Parathyroid adenoma (tissue), 2 donors: ENCODE results near the gene PYGB.

ENCODE experiments used
- H2AFZ ChIP-seq: fragments of 300-600 bp; sonication (generic); one replicate; pipeline ENCODE4 v1.7.0; 2017; ENCODE audit warnings: antibody characterized with exemption, mild to moderate bottlenecking
- H3K27ac ChIP-seq: fragments of 300-600 bp; sonication (generic); one replicate; pipeline ENCODE4 v1.7.0; 2017
- H3K27me3 ChIP-seq: fragments of 300-600 bp; sonication (generic); one replicate; pipeline ENCODE4 v1.7.0; 2017; ENCODE audit warnings: low read length; ENCODE audit not compliant: control insufficient read depth, insufficient read depth
- H3K36me3 ChIP-seq: fragments of 300-600 bp; sonication (generic); one replicate; pipeline ENCODE4 v1.7.0; 2017; ENCODE audit warnings: low read length; ENCODE audit not compliant: control insufficient read depth, insufficient read depth
- H3K4me1 ChIP-seq: fragments of 300-600 bp; sonication (generic); one replicate; pipeline ENCODE4 v1.7.0; 2017; ENCODE audit warnings: control low read depth
- H3K4me2 ChIP-seq: fragments of 300-600 bp; sonication (generic); one replicate; pipeline ENCODE4 v1.7.0; 2017; ENCODE audit warnings: low read length
- H3K4me3 ChIP-seq: fragments of 300-600 bp; sonication (generic); one replicate; pipeline ENCODE4 v1.7.0; 2017; ENCODE audit warnings: low read depth, low read length
- H3K79me2 ChIP-seq: fragments of 300-600 bp; sonication (generic); one replicate; pipeline ENCODE4 v1.7.0; 2017; ENCODE audit warnings: control low read depth
- H3K9ac ChIP-seq: fragments of 300-600 bp; sonication (generic); one replicate; pipeline ENCODE4 v1.7.0; 2017; ENCODE audit warnings: mild to moderate bottlenecking
- H3K9me3 ChIP-seq: fragments of 300-600 bp; sonication (generic); one replicate; pipeline ENCODE4 v1.7.0; 2017; ENCODE audit warnings: low read length; ENCODE audit not compliant: control insufficient read depth
- TF ChIP-seq, protein P1 (sequence below): fragments of 300-600 bp; sonication (generic); IDR thresholded peaks from one replicate; pipeline ENCODE4 v1.7.0; 2017; ENCODE audit warnings: antibody characterized with exemption, mild to moderate bottlenecking
- donor health status: primary hyperparathyroidism.

The PYGB gene

DNA sequence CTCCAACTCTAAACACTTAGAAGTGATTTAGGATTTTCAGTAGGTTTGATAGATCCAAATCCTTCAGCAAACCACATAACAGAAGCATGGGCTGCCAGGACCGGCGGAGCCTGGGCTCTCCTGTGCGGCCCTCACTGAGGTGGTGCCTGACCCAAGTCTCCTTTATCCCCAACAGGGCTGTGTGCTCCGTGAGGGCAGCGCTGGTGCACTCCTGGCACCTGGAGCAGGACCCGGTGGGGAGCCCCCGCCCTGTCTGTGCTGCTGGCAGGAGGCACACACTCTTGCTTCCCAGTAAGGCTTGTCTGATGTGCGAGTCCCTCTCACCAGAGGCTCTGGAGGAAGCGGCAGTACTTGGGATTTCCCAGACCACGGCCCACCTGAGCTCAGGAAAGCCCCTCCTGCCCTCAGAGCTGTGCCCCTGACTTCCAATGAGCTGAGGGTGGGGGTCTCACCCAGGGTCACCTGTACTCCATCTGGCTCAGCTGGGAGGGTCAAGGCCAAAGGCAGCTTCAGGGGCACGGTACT lies 56.2 kb downstream of the PYGB start:
- H3K9ac ChIP-seq = no peak overlapping the region
- no peaks in the 10 kb centered on the region for H3K27me3 ChIP-seq
- no peaks in the 10 kb centered on the region for H3K36me3 ChIP-seq
- H2AFZ ChIP-seq = no peak overlapping the region
- no peak overlapping the region for H3K4me2 ChIP-seq
- no peak overlapping the region for H3K4me3 ChIP-seq
- no peaks in the 10 kb centered on the region for H3K4me1 ChIP-seq
- no peaks in the 10 kb centered on the region for H3K9me3 ChIP-seq
- TF ChIP-seq, protein P1, sequence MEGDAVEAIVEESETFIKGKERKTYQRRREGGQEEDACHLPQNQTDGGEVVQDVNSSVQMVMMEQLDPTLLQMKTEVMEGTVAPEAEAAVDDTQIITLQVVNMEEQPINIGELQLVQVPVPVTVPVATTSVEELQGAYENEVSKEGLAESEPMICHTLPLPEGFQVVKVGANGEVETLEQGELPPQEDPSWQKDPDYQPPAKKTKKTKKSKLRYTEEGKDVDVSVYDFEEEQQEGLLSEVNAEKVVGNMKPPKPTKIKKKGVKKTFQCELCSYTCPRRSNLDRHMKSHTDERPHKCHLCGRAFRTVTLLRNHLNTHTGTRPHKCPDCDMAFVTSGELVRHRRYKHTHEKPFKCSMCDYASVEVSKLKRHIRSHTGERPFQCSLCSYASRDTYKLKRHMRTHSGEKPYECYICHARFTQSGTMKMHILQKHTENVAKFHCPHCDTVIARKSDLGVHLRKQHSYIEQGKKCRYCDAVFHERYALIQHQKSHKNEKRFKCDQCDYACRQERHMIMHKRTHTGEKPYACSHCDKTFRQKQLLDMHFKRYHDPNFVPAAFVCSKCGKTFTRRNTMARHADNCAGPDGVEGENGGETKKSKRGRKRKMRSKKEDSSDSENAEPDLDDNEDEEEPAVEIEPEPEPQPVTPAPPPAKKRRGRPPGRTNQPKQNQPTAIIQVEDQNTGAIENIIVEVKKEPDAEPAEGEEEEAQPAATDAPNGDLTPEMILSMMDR = no peak
- H3K27ac ChIP-seq = no peak overlapping the region
- H3K79me2 ChIP-seq = no peaks in the 10 kb centered on the region

DNA sequence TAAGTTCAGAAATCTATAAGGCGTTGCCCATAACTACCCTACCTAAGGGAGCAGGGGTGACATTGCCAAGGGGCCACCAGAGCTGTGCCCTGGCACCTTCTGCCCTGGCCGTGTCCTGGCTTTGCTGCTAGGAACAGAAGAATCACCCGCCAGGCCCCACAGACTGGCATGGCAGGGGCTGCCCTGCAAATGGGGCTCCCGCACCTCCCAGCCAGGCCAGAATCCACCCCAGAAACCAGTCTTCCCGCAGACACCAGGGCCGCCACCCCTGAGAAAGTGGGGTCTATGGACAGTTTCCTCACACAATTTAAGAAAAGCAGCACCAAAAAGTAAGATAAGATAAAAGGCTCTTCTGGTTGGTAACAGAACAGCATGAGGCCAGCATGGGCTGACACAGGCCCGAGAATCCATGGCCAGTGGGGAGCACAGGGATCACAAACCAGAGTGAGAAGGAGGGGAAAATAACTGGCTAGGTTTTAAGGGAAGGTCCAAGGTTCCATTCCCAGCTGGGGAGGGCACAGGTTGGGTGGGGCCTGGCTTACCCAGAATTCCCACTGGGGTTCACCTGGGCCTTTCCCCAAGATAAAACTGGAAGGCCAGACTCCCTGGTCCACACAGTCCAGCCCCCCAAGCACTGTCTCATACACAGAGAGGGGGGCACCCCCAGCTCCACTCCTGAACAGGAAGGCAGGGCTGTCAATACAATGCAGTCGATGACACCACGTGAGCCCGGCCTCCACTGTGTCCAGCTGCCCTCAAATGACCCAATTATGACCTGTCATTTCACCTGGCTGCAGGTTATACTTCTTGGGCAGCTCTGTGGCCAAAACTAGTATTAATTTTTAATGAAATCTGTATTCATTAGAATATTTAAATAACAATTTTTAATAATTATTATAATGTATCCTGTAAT lies 59.4 kb downstream of the PYGB start:
- Histone ChIP-seq H3K4me2 (no peak overlapping the region), H3K79me2 (peaks cover 2% of the 10 kb centered on the region), H3K36me3 (no peaks in the 10 kb centered on the region), H3K27me3 (no peaks in the 10 kb centered on the region), H3K9ac (no peak overlapping the region), H3K4me1 (peaks cover 11% of the 10 kb centered on the region), H3K4me3 (no peak overlapping the region), H3K27ac (no peak overlapping the region), H3K9me3 (no peaks in the 10 kb centered on the region), H2AFZ (no peak overlapping the region)
- TF ChIP-seq, protein P1 = no peak

GRCh38 chr20:25308083-25308491 lies 60.2 kb downstream of the PYGB start:
- H3K79me2 ChIP-seq = peaks cover 2% of the 10 kb centered on the region
- no peak overlapping the region for H3K9ac ChIP-seq
- H3K36me3 ChIP-seq = no peaks in the 10 kb centered on the region
- no peak overlapping the region for H3K4me3 ChIP-seq
- H3K9me3 ChIP-seq = no peaks in the 10 kb centered on the region
- TF ChIP-seq, protein P1 = no peak
- H3K4me1 ChIP-seq = peaks cover 11% of the 10 kb centered on the region
- no peaks in the 10 kb centered on the region for H3K27me3 ChIP-seq
- H3K27ac ChIP-seq = no peak overlapping the region
- no peak overlapping the region for H3K4me2 ChIP-seq
- H2AFZ ChIP-seq = no peak overlapping the region

- no peak overlapping the region for H3K4me2 ChIP-seq
- no peak overlapping the region for H3K4me3 ChIP-seq
- no peak overlapping the region for H3K9ac ChIP-seq
- H3K27ac ChIP-seq = no peak overlapping the region
- H3K36me3 ChIP-seq = no peaks in the 10 kb centered on the region
- H2AFZ ChIP-seq = no peak overlapping the region
- H3K27me3 ChIP-seq = no peaks in the 10 kb centered on the region
- H3K4me1 ChIP-seq = peaks cover 11% of the 10 kb centered on the region
- H3K9me3 ChIP-seq = no peaks in the 10 kb centered on the region
- TF ChIP-seq, protein P1 = no peak
- H3K79me2 ChIP-seq = peaks cover 2% of the 10 kb centered on the region
Observed at GRCh38 chr20:25308671-25309394, 60.9 kb downstream of the PYGB start.
